Esophagus squamous epithelium (tissue), 5 donors: ENCODE results near the gene WFDC6. TPM values are rescaled to one million over a fixed set of nuclear protein-coding genes. Genes with fewer than 3 reads are reported as not detected.
A peak's percentile ranks its signal among the peaks of the same experiment; 100 is the strongest.

Experiments
- DNase-seq: peaks from one replicate; lab custom pipeline; 2025; lab: John Stamatoyannopoulos, UW
- H3K27ac ChIP-seq, 4 donors: fragments of 200-600 bp; sonication (generic); one replicate each; pipeline ENCODE4 v1.5.1; 2016 to 2019; ENCODE audit warnings: mild to moderate bottlenecking in 1 of 4
- H3K27me3 ChIP-seq, 4 donors: fragments of 200-600 bp; sonication (generic); 1 replicate in 3 of 4; 2 replicates in 1 of 4; pipeline versions ENCODE4 v1.5.1 to v1.6.0; 2017 to 2021; ENCODE audit warnings: antibody characterized with exemption in 1 of 4
- H3K36me3 ChIP-seq, 3 donors: fragments of 200-600 bp; sonication (generic); one replicate each; pipeline ENCODE4 v1.5.1; 2016 to 2019
- H3K4me1 ChIP-seq, 3 donors: fragments of 200-600 bp; sonication (generic); one replicate each; pipeline ENCODE4 v1.5.1; 2017 to 2019
- H3K4me3 ChIP-seq, 4 donors: fragments of 200-600 bp; sonication (generic); 1 replicate in 3 of 4; 2 replicates in 1 of 4; pipeline ENCODE4 v1.5.1; 2016 to 2019; ENCODE audit warnings: mild to moderate bottlenecking in 2 of 4, moderate library complexity in 1 of 4
- H3K9me3 ChIP-seq, 3 donors: fragments of 200-600 bp; sonication (generic); one replicate each; pipeline ENCODE4 v1.5.1; 2016 to 2019
- POLR2A ChIP-seq, 4 donors: fragments of 450-650 bp; IDR thresholded peaks; one replicate each; pipeline ENCODE4 v1.6.1; 2017; ENCODE audit warnings: antibody characterized with exemption in 4 of 4, mild to moderate bottlenecking in 4 of 4, moderate library complexity in 3 of 4
- WGBS, 2 donors: methylation state at CpG; one replicate each; pipeline ENCODE4 v1.1.5; 2018; 5-methylcytosine and 5-hydroxymethylcytosine counted together
- intact Hi-C: fragments of 100-400 bp; cut with DNase I; formaldehyde crosslinking; loops from one replicate; pipeline ENCODE4 v1.15.0; 2022
- total RNA-seq, 4 donors: library from RNA; depleted of rRNA; stranded (reverse); fragments of >200 nt; gene quantifications; one replicate each; pipeline ENCODE4 v1.1.0, GENCODE V29; 2016
- TF ChIP-seq, protein P1 (sequence below), 6 experiments: fragments of 450-650 bp in 4 of 6; fragments of 200-600 bp in 2 of 6; sonication (generic) in 2 of 6; IDR thresholded peaks; one replicate each; pipeline ENCODE4 v1.5.1; 2016 to 2019; ENCODE audit warnings: antibody characterized with exemption in 6 of 6, mild to moderate bottlenecking in 4 of 6, moderate library complexity in 4 of 6
- donor health status: DM: yes; HTN: yes; CAD: no.

Gene WFDC6
- total RNA-seq, 4 donors from 2014 or later: not detected

DNA sequence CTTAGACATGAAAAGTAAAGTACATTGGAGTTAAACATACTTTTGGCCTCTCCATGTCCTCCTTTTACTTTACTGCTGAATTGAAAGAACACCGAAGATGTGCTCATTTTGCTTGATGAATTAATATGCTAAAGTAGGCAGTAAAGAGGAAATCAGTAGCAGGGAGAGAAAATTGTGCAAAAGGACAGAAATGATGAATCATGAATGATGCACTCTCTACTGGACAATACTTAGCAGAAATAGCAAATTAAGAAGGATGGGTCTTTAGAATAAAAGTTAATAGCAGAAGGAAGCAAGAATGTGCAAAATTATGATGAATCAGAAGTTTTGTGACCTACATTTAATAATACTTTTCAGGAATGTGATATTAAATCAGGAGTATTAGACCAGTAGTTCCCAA, 15.5 kb downstream of the WFDC6 start:
- intact Hi-C loops: no loop called here
- WGBS, 2 donors: 53 to 75% methylated on average over 1 of the region's 1 CpG
- no peaks in the 10 kb centered on the region for H3K36me3 ChIP-seq
- peaks cover 0 to 77% (median 0%) of the 10 kb centered on the region in 4 donors for H3K27me3 ChIP-seq
- H3K4me3 ChIP-seq: no peak overlapping the region
- no peak for TF ChIP-seq POLR2A (IDR thresholded peaks at IDR 0.05)
- TF ChIP-seq, protein P1, sequence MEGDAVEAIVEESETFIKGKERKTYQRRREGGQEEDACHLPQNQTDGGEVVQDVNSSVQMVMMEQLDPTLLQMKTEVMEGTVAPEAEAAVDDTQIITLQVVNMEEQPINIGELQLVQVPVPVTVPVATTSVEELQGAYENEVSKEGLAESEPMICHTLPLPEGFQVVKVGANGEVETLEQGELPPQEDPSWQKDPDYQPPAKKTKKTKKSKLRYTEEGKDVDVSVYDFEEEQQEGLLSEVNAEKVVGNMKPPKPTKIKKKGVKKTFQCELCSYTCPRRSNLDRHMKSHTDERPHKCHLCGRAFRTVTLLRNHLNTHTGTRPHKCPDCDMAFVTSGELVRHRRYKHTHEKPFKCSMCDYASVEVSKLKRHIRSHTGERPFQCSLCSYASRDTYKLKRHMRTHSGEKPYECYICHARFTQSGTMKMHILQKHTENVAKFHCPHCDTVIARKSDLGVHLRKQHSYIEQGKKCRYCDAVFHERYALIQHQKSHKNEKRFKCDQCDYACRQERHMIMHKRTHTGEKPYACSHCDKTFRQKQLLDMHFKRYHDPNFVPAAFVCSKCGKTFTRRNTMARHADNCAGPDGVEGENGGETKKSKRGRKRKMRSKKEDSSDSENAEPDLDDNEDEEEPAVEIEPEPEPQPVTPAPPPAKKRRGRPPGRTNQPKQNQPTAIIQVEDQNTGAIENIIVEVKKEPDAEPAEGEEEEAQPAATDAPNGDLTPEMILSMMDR (IDR thresholded peaks at IDR 0.05): no peak
- H3K27ac ChIP-seq: no peak overlapping the region
- DNase-seq: no peak
- H3K4me1 ChIP-seq: peaks cover 0 to 6% (median 0%) of the 10 kb centered on the region in 3 donors
- no peaks in the 10 kb centered on the region for H3K9me3 ChIP-seq

DNA sequence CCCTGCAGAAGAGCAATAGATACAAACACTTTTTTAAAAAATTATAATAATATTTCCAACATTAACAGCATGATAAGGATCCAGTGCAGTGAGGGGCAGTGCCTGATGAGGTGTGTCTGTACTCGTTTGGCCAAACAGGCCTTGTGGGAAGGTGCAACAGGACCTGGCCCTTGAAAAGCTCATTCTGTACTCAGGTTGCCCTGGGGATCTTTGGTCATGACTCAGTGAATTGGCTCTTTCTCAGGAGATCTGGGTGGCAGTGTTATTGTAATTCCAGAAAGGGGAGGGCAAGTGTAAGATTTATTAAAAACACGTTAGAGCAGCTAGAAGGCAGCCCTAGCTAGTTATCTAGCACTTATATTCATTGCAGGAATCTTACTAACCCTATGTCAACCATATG, 21.0 kb downstream of the WFDC6 start:
- WGBS, 2 donors: 15 to 40% methylated on average over 2 of the region's 2 CpGs

DNA sequence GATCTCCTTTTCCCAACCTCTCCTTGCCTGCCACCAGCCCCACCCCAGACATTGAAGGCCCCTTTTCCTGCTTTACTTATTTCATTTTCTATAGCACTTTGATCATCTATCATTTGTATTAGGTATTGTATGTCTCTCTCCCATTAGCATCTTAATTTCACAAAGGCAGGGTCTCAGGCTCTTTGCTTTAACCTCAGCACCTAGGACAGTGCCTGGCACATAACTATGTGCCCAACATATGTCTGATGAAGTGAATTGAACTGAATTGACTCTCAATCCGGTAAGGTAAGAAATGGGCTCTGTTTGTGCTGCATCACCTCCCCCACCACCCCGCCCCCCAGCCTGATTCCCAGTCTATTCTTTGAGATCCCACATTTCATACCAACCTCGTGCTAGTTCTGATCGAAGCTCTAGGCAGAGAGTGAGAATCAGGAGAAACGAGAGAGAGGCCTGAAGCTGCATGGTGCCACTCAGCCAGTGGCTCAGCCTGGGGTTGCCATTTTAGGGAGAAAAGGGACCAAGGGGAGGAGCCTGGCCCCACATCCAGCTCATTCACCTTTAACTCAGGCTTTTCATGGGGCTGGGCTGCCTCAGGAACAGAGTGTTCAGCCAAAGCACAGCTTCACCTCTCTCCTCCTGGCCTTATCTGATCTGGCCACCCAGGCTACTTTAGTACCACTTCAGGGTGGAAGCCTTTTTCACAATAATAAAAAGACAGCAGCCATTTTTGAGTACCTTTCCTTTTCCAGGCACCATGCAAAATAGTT, 24.0 kb downstream of the WFDC6 start, which contains the start of gene SPINT3:
Gene SPINT3 (minus strand): TSS at position 476 of the 767 bp plus-strand sequence. CDS start 14 bp downstream, at position 462.
- TF ChIP-seq, protein P1 (IDR thresholded peaks at IDR 0.05): no peak
- TF ChIP-seq POLR2A (IDR thresholded peaks at IDR 0.05): no peak
- 59 to 60% methylated on average over 3 to 4 of the region's 5 CpGs for WGBS, 2 donors
- H3K36me3 ChIP-seq: no peaks in the 10 kb centered on the region
- peaks cover 0 to 54% (median 0%) of the 10 kb centered on the region in 4 donors for H3K27me3 ChIP-seq
- intact Hi-C loops: no loop called here
- no peak within 1 kb of the TSS for H3K27ac ChIP-seq
- H3K4me3 ChIP-seq: no peak within 1 kb of the TSS
- no peak for DNase-seq
- H3K9me3 ChIP-seq: no peaks in the 10 kb centered on the region
- H3K4me1 ChIP-seq: peaks cover 0 to 19% (median 0%) of the 10 kb centered on the region in 3 donors

More for the DNA sequence above, 21.0 kb downstream of the WFDC6 start:
- Histone ChIP-seq H3K4me3 (no peak overlapping the region), H3K36me3 (no peaks in the 10 kb centered on the region), H3K27me3 (peaks cover 0 to 52% (median 0%) of the 10 kb centered on the region in 4 donors), H3K27ac (peak overlapping the region in 2 of 4 donors; percentile 16 to 50), H3K4me1 (peaks cover 0 to 19% (median 0%) of the 10 kb centered on the region in 3 donors), H3K9me3 (no peaks in the 10 kb centered on the region)
- TF ChIP-seq, protein P1 (IDR thresholded peaks at IDR 0.05): no peak
- TF ChIP-seq POLR2A (IDR thresholded peaks at IDR 0.05): no peak
- intact Hi-C loops: no loop called here
- DNase-seq: no peak

DNA sequence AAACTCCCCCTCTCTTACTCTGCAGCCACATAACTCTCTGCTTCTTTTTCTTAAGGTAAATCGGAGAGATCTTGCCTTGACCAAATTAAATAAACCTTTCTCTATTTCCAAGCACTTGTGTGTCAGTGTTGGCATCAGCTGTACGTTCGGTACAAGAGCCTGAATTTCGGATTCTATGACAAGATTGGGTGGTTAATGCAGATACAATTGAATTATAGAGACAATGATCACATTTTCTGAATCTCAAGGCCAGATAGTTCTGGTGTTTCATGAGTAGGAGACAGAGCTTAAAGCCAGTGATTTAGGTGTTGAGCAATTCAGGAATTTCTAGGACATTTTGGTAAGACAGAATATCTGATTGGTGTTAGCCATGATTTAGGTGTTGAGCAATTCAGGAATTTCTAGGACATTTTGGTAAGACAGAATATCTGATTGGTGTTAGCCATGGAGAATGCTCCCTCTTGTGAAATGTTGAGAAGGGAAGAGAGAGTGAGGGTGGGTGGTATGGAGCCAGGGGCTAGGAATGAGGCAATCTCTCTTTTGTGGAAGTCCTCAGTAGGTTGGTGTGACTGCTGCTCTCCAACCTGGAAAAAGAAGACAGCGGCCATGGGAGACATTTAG, 28.9 kb downstream of the WFDC6 start:
- no peaks in the 10 kb centered on the region for H3K4me1 ChIP-seq
- DNase-seq: no peak
- H3K9me3 ChIP-seq: no peaks in the 10 kb centered on the region
- peaks cover 0 to 73% (median 0%) of the 10 kb centered on the region in 4 donors for H3K27me3 ChIP-seq
- TF ChIP-seq, protein P1 (IDR thresholded peaks at IDR 0.05): no peak
- TF ChIP-seq POLR2A (IDR thresholded peaks at IDR 0.05): no peak
- 69 to 71% methylated on average over 5 of the region's 5 CpGs for WGBS, 2 donors
- no peak overlapping the region for H3K27ac ChIP-seq
- no peaks in the 10 kb centered on the region for H3K36me3 ChIP-seq
- H3K4me3 ChIP-seq: no peak overlapping the region
- intact Hi-C loops: no loop called here

DNA sequence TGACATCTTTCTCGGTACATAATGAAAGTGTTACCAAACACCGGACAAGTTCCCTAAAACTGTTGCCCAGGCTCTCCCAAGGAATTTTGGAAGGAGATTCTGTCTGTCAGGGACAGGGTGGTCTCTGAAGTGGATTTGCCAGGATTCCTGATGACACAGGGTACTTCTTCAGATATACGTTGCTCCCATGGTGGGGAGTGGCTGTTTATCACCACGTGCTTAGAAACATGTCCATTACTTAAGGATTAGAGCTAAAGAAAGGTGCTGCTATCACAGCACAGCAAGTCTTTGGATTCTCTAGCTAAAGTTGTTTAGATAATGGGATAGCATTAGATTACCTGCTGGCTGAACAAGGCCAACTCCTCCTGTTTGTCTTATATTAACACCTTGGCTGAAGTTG, 30.2 kb downstream of the WFDC6 start:
- TF ChIP-seq, protein P1 (IDR thresholded peaks at IDR 0.05): no peak
- no peak for TF ChIP-seq POLR2A (IDR thresholded peaks at IDR 0.05)
- Histone ChIP-seq H3K27me3 (peaks cover 0 to 75% (median 0%) of the 10 kb centered on the region in 4 donors), H3K36me3 (no peaks in the 10 kb centered on the region), H3K9me3 (no peaks in the 10 kb centered on the region), H3K4me3 (no peak overlapping the region), H3K27ac (no peak overlapping the region), H3K4me1 (no peaks in the 10 kb centered on the region)
- no peak for DNase-seq
- 61 to 89% methylated on average over 4 of the region's 4 CpGs for WGBS, 2 donors
- intact Hi-C loops: no loop called here
